ENCODE measurements around the gene ITPR1.

The ITPR1 gene

DNA sequence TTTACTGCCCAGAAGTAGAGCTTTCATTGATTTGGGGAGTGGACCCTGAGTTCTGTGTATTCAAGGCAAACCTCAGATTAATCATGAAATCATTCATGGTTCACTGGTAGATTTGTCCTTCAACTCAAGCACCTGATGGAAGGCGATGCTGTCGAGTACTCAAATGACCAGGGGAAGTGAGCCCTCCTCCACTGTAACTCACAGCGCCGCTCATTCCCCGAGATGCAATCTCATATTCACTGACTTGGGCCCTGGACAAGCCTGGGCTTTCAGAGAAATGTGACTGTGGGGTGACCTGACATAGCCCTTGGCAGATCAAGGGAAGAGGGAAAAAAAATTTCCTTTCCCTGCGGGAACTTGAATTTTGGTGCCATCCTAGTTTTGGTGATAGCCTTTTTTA lies 329.4 kb downstream of the ITPR1 start:
- TF ChIP-seq EZH2phosphoT487 (IDR thresholded peaks at IDR 0.05; ENCODE audit: borderline replicate concordance), result no peak
- TF ChIP-seq, protein P1, sequence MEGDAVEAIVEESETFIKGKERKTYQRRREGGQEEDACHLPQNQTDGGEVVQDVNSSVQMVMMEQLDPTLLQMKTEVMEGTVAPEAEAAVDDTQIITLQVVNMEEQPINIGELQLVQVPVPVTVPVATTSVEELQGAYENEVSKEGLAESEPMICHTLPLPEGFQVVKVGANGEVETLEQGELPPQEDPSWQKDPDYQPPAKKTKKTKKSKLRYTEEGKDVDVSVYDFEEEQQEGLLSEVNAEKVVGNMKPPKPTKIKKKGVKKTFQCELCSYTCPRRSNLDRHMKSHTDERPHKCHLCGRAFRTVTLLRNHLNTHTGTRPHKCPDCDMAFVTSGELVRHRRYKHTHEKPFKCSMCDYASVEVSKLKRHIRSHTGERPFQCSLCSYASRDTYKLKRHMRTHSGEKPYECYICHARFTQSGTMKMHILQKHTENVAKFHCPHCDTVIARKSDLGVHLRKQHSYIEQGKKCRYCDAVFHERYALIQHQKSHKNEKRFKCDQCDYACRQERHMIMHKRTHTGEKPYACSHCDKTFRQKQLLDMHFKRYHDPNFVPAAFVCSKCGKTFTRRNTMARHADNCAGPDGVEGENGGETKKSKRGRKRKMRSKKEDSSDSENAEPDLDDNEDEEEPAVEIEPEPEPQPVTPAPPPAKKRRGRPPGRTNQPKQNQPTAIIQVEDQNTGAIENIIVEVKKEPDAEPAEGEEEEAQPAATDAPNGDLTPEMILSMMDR (conservative IDR thresholded peaks at IDR 0.05; ENCODE audit: low read length), result no peak
- no peaks in the 10 kb centered on the region for H3K9me3 ChIP-seq (ENCODE audit: insufficient read depth, low read depth, low read length)
- H4K20me1 ChIP-seq (ENCODE audit: insufficient read depth, low read length, poor library complexity, severe bottlenecking), result no peaks in the 10 kb centered on the region
- H3K4me3 ChIP-seq (ENCODE audit: low read length, poor library complexity, severe bottlenecking), result no peak overlapping the region
- H3K9me2 ChIP-seq (replicated peaks; ENCODE audit: low read depth, low read length), result no peaks in the 10 kb centered on the region
- peaks cover 13% of the 10 kb centered on the region; the same call in 1 of the 2 replicates for H3K36me3 ChIP-seq (ENCODE audit: insufficient read depth, low read length)
- H3K4me1 ChIP-seq (ENCODE audit: insufficient read depth, low read length, poor library complexity, severe bottlenecking), result peaks cover 43% of the 10 kb centered on the region
- H3K4me2 ChIP-seq (ENCODE audit: low read depth, low read length, poor library complexity, severe bottlenecking), result peak overlapping the region; percentile 30
- H3K27me3 ChIP-seq (ENCODE audit: insufficient read depth, low read length, poor library complexity, severe bottlenecking), result no peaks in the 10 kb centered on the region
- H3K9ac ChIP-seq (ENCODE audit: low read depth, low read length, poor library complexity, severe bottlenecking), result peak overlapping the region; percentile 13
- no peaks in the 10 kb centered on the region for H3F3A ChIP-seq (ENCODE audit: low read depth)
- no peak overlapping the region for H2AFZ ChIP-seq (ENCODE audit: low read length)
- no peaks in the 10 kb centered on the region for H3K79me2 ChIP-seq (ENCODE audit: insufficient read depth, low read length)

- H3K9ac ChIP-seq (ENCODE audit: low read depth, low read length, poor library complexity, severe bottlenecking), result no peak overlapping the region
- peaks cover 51% of the 10 kb centered on the region for H3K4me1 ChIP-seq (ENCODE audit: insufficient read depth, low read length, poor library complexity, severe bottlenecking)
- no peak overlapping the region for H3K4me2 ChIP-seq (ENCODE audit: low read depth, low read length, poor library complexity, severe bottlenecking)
- no peaks in the 10 kb centered on the region for H3K27me3 ChIP-seq (ENCODE audit: insufficient read depth, low read length, poor library complexity, severe bottlenecking)
- no peaks in the 10 kb centered on the region for H3K9me3 ChIP-seq (ENCODE audit: insufficient read depth, low read depth, low read length)
- H3K36me3 ChIP-seq (ENCODE audit: insufficient read depth, low read length), result peaks cover 5% of the 10 kb centered on the region; the same call in 1 of the 2 replicates
- no peaks in the 10 kb centered on the region for H3K9me2 ChIP-seq (replicated peaks; ENCODE audit: low read depth, low read length)
- H3K4me3 ChIP-seq (ENCODE audit: low read length, poor library complexity, severe bottlenecking), result no peak overlapping the region
- H3F3A ChIP-seq (ENCODE audit: low read depth), result no peaks in the 10 kb centered on the region
- TF ChIP-seq, protein P1 (conservative IDR thresholded peaks at IDR 0.05; ENCODE audit: low read length), result no peak
- TF ChIP-seq EZH2phosphoT487 (IDR thresholded peaks at IDR 0.05; ENCODE audit: borderline replicate concordance), result no peak
- H2AFZ ChIP-seq (ENCODE audit: low read length), result no peak overlapping the region
- H4K20me1 ChIP-seq (ENCODE audit: insufficient read depth, low read length, poor library complexity, severe bottlenecking), result no peaks in the 10 kb centered on the region
- H3K79me2 ChIP-seq (ENCODE audit: insufficient read depth, low read length), result no peaks in the 10 kb centered on the region
Measured at GRCh38 chr3:4823385-4823784, 330.2 kb downstream of the ITPR1 start.

DNA sequence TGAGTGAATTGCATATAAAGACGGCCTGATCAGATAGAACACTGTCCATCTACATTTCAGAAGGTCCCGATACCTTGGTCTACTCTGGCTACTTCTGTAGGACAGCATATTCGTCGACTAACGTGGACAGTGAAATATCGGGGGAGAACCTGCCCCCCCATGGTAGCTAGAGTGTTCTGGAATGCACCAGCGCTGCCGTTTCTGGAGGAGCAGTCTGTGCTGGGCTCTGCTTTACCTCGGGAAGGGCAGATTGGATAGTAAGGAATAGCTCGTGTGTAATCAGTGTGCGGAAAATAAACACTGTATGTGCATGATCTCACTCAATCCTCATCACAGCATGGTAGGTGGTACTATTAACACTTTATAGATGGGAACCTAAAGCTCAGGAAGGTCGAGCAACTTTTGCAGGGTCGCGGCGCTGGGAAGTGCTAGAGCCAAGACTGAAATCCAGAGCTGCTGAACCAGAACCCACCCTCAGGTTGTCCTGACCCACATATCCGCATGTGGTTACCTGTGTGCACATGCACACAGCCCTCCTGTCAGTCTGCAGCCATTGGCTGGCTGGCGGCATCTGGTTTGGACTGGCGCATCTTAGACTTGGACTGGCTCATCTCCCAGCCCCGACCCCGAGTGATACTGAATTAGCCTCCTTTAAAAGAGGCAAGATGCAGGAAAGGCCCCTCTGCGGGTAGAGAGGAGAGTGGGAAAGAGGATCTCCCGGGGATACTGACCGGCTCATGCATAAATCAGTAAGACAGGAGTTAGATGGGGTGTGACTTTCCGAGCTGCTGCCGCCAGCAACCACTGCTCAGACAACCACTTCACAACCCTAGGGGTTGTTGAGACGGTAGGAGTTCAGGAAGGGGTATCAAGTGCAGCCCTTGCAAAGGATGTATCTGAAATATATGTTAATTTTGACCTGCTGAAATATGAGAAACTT lies 331.1 kb downstream of the ITPR1 start:
- TF ChIP-seq, protein P1 (conservative IDR thresholded peaks at IDR 0.05; ENCODE audit: low read length), result no peak
- TF ChIP-seq EZH2phosphoT487 (IDR thresholded peaks at IDR 0.05; ENCODE audit: borderline replicate concordance), result no peak
- Histone ChIP-seq H4K20me1 (ENCODE audit: insufficient read depth, low read length, poor library complexity, severe bottlenecking) (no peaks in the 10 kb centered on the region), H2AFZ (ENCODE audit: low read length) (no peak overlapping the region), H3K4me1 (ENCODE audit: insufficient read depth, low read length, poor library complexity, severe bottlenecking) (peaks cover 60% of the 10 kb centered on the region), H3K9me3 (ENCODE audit: insufficient read depth, low read depth, low read length) (no peaks in the 10 kb centered on the region), H3F3A (ENCODE audit: low read depth) (no peaks in the 10 kb centered on the region), H3K4me3 (ENCODE audit: low read length, poor library complexity, severe bottlenecking) (no peak overlapping the region), H3K79me2 (ENCODE audit: insufficient read depth, low read length) (no peaks in the 10 kb centered on the region), H3K9me2 (replicated peaks; ENCODE audit: low read depth, low read length) (no peaks in the 10 kb centered on the region), H3K4me2 (ENCODE audit: low read depth, low read length, poor library complexity, severe bottlenecking) (no peak overlapping the region), H3K9ac (ENCODE audit: low read depth, low read length, poor library complexity, severe bottlenecking) (no peak overlapping the region), H3K36me3 (ENCODE audit: insufficient read depth, low read length) (no peaks in the 10 kb centered on the region; the same call in 1 of the 2 replicates), H3K27me3 (ENCODE audit: insufficient read depth, low read length, poor library complexity, severe bottlenecking) (no peaks in the 10 kb centered on the region)

Measured in Loucy (cell line).